GM23338 (cell line): ENCODE data around the gene NID2. TPM values are rescaled to one million over a fixed set of nuclear protein-coding genes. Genes with fewer than 3 reads are reported as not detected.

ENCODE experiments used
- ATAC-seq: fragments of 200-7000 bp; cut with Tn5 transposase; 3 replicates; pipeline ENCODE4 v1.9.1; 2020
- DNase-seq: peaks from one replicate; pipeline ENCODE4 v3.0.0-alpha.2; 2015; ENCODE audit warnings: low spot score
- H2AFZ ChIP-seq: fragments of 200-600 bp; sonication (generic); 2 replicates; pipeline ENCODE4 v1.8.0; 2016; ENCODE audit warnings: antibody characterized with exemption, mild to moderate bottlenecking, moderate library complexity
- H3F3A ChIP-seq: fragments of 200-600 bp; sonication (generic); replicated peaks from 2 replicates; pipeline ENCODE4 v1.8.0; 2017; ENCODE audit warnings: antibody characterized with exemption, mixed run types, low read depth
- H3K27ac ChIP-seq: fragments of 200-600 bp; sonication (generic); 2 replicates; pipeline ENCODE4 v1.6.1; 2016; ENCODE audit warnings: low read depth
- H3K27me3 ChIP-seq: fragments of 200-600 bp; sonication (generic); 2 replicates; pipeline ENCODE4 v1.8.0; 2016; ENCODE audit warnings: mild to moderate bottlenecking, mixed run types, moderate library complexity; ENCODE audit not compliant: insufficient read depth
- H3K36me3 ChIP-seq: fragments of 200-600 bp; sonication (generic); 2 replicates; pipeline ENCODE4 v1.8.0; 2016; ENCODE audit warnings: mild to moderate bottlenecking; ENCODE audit not compliant: insufficient read depth
- H3K4me1 ChIP-seq: fragments of 200-600 bp; sonication (generic); 2 replicates; pipeline ENCODE4 v1.8.0; 2016; ENCODE audit warnings: mild to moderate bottlenecking, moderate library complexity; ENCODE audit not compliant: insufficient read depth
- H3K4me2 ChIP-seq: fragments of 200-600 bp; sonication (generic); 2 replicates; pipeline ENCODE4 v1.7.1; 2017; ENCODE audit warnings: mixed run types
- H3K4me3 ChIP-seq: fragments of 200-600 bp; sonication (generic); 2 replicates; pipeline ENCODE4 v1.6.1; 2016; ENCODE audit warnings: mixed run types
- H3K79me2 ChIP-seq: fragments of 200-600 bp; sonication (generic); replicated peaks from 2 replicates; pipeline ENCODE4 v1.8.0; 2017; ENCODE audit warnings: mild to moderate bottlenecking; ENCODE audit not compliant: insufficient read depth
- H3K9me2 ChIP-seq: fragments of 200-600 bp; sonication (generic); 2 replicates; pipeline ENCODE4 v1.8.0; 2017; ENCODE audit not compliant: insufficient read depth
- H4K20me1 ChIP-seq: fragments of 200-600 bp; sonication (generic); replicated peaks from 2 replicates; pipeline ENCODE4 v1.8.0; 2017; ENCODE audit warnings: mild to moderate bottlenecking; ENCODE audit not compliant: insufficient read depth
- H3K27ac Mint-ChIP-seq: 2 replicates; pipeline ENCODE4 v1.8.0; 2020; ENCODE audit warnings: inconsistent platforms, mild to moderate bottlenecking, moderate library complexity, mixed read lengths
- H3K27me3 Mint-ChIP-seq: 3 replicates; pipeline ENCODE4 v1.8.0; 2022; ENCODE audit warnings: low read depth, mild to moderate bottlenecking, moderate library complexity, mixed read lengths, inconsistent platforms; ENCODE audit not compliant: insufficient read depth, poor library complexity
- H3K36me3 Mint-ChIP-seq: 3 replicates; pipeline ENCODE4 v1.8.0; 2021; ENCODE audit warnings: low read depth, mild to moderate bottlenecking, inconsistent platforms, moderate library complexity, mixed read lengths
- H3K4me1 Mint-ChIP-seq: 3 replicates; pipeline ENCODE4 v1.8.0; 2020; ENCODE audit warnings: mild to moderate bottlenecking, inconsistent platforms, mixed read lengths
- H3K4me3 Mint-ChIP-seq: 3 replicates; pipeline ENCODE4 v1.8.0; 2021; ENCODE audit warnings: moderate library complexity, mild to moderate bottlenecking, inconsistent platforms, mixed read lengths
- H3K9me3 Mint-ChIP-seq: 3 replicates; pipeline ENCODE4 v1.8.0; 2020; ENCODE audit warnings: moderate library complexity, mild to moderate bottlenecking, inconsistent platforms, mixed read lengths
- CREB1 ChIP-seq: fragments of 250-450 bp; sonication (Bioruptor Pico); IDR thresholded peaks from 2 replicates; pipeline ENCODE4 v1.5.0; 2020; ENCODE audit warnings: low read depth, mild to moderate bottlenecking, moderate library complexity
- NANOG ChIP-seq: IDR thresholded peaks from 2 replicates; pipeline ENCODE4 v1.6.1; 2016; ENCODE audit warnings: antibody characterized with exemption, borderline replicate concordance
- STAT1 ChIP-seq: IDR thresholded peaks from one replicate; pipeline ENCODE4 v1.6.1; 2016; ENCODE audit warnings: antibody characterized with exemption; ENCODE audit not compliant: unreplicated experiment
- ZNF114 ChIP-seq: fragments of 250-450 bp; sonication (Bioruptor Pico); IDR thresholded peaks from 2 replicates; pipeline ENCODE4 v1.5.0; 2020; ENCODE audit warnings: mild to moderate bottlenecking, moderate library complexity
- ZNF331 ChIP-seq: fragments of 250-450 bp; sonication (Bioruptor Pico); IDR thresholded peaks from 2 replicates; pipeline ENCODE4 v1.5.0; 2020; ENCODE audit warnings: low read depth, mild to moderate bottlenecking, moderate library complexity
- polyA plus RNA-seq: library from polyadenylated mRNA; unstranded; fragments of >200 nt; fragmentation: Nextera tagmentation; extraction: Ambion mirVana; gene quantifications from 2 replicates; pipeline ENCODE4 v1.2.1, GENCODE V29; 2016
- total RNA-seq: library from RNA; depleted of rRNA; stranded (reverse); fragments of >200 nt; shearing (Covaris generic); gene quantifications from 2 replicates; pipeline ENCODE4 v1.2.3, GENCODE V29; 2014
- TF ChIP-seq, protein P1 (sequence below), 2 experiments: fragments of 200-600 bp in 1 of 2; sonication (generic) in 1 of 2; conservative IDR thresholded peaks; 2 replicates each; pipeline versions ENCODE4 v1.5.1 to v1.6.1; 2016 to 2017; ENCODE audit warnings: antibody characterized with exemption in 2 of 2, low read depth in 2 of 2, mild to moderate bottlenecking in 2 of 2, moderate library complexity in 1 of 2
- TF ChIP-seq, protein P2 (sequence below): fragments of 250-450 bp; sonication (Bioruptor Pico); IDR thresholded peaks from 2 replicates; pipeline ENCODE4 v1.5.0; 2020; ENCODE audit warnings: mild to moderate bottlenecking, moderate library complexity
- TF ChIP-seq, protein P3 (sequence below): IDR thresholded peaks from 2 replicates; pipeline ENCODE4 v1.6.1; 2016; ENCODE audit warnings: antibody characterized with exemption
- TF ChIP-seq, protein P4 (sequence below): IDR thresholded peaks from one replicate; pipeline ENCODE4 v1.6.1; 2018; ENCODE audit warnings: antibody characterized with exemption; ENCODE audit not compliant: unreplicated experiment

NID2 gene
- total and polyA plus RNA-seq, 2 experiments from 2014 or later, result 4.3 to 10.4 TPM

DNA sequence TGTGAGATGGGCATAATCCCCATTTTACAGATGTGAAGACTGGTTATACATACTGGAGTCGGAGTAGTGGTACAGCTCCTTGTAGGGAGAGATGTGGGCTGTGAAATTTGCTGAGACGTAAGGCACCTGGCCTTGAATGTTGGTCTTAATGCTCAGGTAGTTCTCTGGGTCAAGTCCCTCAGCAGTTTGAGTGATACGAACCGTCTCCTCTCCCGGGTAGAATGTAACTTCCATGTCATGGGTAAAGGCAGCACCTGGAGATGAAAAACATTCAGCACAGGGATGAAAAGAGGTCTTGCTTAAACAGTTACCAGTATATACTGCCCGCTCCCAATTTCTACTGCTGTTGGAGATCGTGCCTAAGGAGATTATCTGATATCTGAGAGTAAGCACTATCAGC is 28.3 kb downstream of the NID2 start (continued):
- TF ChIP-seq, protein P1, sequence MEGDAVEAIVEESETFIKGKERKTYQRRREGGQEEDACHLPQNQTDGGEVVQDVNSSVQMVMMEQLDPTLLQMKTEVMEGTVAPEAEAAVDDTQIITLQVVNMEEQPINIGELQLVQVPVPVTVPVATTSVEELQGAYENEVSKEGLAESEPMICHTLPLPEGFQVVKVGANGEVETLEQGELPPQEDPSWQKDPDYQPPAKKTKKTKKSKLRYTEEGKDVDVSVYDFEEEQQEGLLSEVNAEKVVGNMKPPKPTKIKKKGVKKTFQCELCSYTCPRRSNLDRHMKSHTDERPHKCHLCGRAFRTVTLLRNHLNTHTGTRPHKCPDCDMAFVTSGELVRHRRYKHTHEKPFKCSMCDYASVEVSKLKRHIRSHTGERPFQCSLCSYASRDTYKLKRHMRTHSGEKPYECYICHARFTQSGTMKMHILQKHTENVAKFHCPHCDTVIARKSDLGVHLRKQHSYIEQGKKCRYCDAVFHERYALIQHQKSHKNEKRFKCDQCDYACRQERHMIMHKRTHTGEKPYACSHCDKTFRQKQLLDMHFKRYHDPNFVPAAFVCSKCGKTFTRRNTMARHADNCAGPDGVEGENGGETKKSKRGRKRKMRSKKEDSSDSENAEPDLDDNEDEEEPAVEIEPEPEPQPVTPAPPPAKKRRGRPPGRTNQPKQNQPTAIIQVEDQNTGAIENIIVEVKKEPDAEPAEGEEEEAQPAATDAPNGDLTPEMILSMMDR (conservative IDR thresholded peaks at IDR 0.05; ENCODE audit: low read depth in 2 of 2), result no peak
- TF ChIP-seq STAT1, result no peak
- no peak for TF ChIP-seq ZNF331 (CRISPR knock-in tag)
- no peak for TF ChIP-seq CREB1 (CRISPR knock-in tag)

DNA sequence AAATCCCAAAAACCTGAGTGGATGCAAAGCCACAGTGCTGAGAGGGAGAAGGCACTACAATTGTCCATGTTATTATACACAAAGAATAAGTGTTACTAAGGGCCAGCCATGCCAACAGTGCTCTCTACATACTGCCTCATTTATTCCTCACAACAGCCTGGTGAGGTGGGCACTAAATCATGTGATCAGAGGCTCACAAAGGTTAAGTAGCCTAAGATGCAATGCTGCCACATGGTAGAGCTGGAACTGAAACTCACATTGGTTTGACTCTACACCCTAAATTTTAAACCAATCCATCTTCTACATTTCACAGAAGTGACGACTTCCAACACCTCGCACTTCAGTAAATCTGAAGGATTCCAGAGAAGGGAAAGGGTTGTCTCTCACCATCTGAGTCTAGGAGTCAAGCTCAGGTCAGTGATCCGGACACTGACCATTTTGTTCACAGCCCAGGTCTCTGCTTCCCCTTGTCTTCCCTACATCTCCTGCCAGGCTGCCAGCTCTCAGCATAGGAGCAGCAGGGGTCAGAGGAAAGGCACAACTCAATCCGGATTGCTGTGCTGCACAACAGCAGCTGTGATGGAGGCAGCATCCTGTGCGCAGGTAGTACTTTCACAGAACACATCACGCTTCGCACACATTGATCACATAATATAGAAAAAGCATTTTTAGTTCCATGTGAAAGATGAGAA is 29.6 kb downstream of the NID2 start:
- H2AFZ ChIP-seq, result no peak overlapping the region
- H3K4me3 ChIP-seq, result no peak overlapping the region
- Mint-ChIP-seq H3K27me3 (peaks cover 3% of the 10 kb centered on the region), H3K27ac (no peak overlapping the region), H3K9me3 (no peaks in the 10 kb centered on the region; the same call in 2 of the 3 replicates), H3K4me3 (no peak overlapping the region), H3K4me1 (peaks cover 2% of the 10 kb centered on the region), H3K36me3 (no peaks in the 10 kb centered on the region)
- no peaks in the 10 kb centered on the region for H4K20me1 ChIP-seq
- no peak overlapping the region for H3K27ac ChIP-seq
- DNase-seq, result no peak
- no peaks in the 10 kb centered on the region for H3K36me3 ChIP-seq
- no peak for ATAC-seq
- H3K79me2 ChIP-seq, result no peaks in the 10 kb centered on the region
- H3K4me1 ChIP-seq, result no peaks in the 10 kb centered on the region
- H3F3A ChIP-seq, result no peaks in the 10 kb centered on the region
- no peak overlapping the region for H3K4me2 ChIP-seq
- no peaks in the 10 kb centered on the region for H3K9me2 ChIP-seq
- H3K27me3 ChIP-seq, result no peaks in the 10 kb centered on the region
- TF ChIP-seq, protein P2, sequence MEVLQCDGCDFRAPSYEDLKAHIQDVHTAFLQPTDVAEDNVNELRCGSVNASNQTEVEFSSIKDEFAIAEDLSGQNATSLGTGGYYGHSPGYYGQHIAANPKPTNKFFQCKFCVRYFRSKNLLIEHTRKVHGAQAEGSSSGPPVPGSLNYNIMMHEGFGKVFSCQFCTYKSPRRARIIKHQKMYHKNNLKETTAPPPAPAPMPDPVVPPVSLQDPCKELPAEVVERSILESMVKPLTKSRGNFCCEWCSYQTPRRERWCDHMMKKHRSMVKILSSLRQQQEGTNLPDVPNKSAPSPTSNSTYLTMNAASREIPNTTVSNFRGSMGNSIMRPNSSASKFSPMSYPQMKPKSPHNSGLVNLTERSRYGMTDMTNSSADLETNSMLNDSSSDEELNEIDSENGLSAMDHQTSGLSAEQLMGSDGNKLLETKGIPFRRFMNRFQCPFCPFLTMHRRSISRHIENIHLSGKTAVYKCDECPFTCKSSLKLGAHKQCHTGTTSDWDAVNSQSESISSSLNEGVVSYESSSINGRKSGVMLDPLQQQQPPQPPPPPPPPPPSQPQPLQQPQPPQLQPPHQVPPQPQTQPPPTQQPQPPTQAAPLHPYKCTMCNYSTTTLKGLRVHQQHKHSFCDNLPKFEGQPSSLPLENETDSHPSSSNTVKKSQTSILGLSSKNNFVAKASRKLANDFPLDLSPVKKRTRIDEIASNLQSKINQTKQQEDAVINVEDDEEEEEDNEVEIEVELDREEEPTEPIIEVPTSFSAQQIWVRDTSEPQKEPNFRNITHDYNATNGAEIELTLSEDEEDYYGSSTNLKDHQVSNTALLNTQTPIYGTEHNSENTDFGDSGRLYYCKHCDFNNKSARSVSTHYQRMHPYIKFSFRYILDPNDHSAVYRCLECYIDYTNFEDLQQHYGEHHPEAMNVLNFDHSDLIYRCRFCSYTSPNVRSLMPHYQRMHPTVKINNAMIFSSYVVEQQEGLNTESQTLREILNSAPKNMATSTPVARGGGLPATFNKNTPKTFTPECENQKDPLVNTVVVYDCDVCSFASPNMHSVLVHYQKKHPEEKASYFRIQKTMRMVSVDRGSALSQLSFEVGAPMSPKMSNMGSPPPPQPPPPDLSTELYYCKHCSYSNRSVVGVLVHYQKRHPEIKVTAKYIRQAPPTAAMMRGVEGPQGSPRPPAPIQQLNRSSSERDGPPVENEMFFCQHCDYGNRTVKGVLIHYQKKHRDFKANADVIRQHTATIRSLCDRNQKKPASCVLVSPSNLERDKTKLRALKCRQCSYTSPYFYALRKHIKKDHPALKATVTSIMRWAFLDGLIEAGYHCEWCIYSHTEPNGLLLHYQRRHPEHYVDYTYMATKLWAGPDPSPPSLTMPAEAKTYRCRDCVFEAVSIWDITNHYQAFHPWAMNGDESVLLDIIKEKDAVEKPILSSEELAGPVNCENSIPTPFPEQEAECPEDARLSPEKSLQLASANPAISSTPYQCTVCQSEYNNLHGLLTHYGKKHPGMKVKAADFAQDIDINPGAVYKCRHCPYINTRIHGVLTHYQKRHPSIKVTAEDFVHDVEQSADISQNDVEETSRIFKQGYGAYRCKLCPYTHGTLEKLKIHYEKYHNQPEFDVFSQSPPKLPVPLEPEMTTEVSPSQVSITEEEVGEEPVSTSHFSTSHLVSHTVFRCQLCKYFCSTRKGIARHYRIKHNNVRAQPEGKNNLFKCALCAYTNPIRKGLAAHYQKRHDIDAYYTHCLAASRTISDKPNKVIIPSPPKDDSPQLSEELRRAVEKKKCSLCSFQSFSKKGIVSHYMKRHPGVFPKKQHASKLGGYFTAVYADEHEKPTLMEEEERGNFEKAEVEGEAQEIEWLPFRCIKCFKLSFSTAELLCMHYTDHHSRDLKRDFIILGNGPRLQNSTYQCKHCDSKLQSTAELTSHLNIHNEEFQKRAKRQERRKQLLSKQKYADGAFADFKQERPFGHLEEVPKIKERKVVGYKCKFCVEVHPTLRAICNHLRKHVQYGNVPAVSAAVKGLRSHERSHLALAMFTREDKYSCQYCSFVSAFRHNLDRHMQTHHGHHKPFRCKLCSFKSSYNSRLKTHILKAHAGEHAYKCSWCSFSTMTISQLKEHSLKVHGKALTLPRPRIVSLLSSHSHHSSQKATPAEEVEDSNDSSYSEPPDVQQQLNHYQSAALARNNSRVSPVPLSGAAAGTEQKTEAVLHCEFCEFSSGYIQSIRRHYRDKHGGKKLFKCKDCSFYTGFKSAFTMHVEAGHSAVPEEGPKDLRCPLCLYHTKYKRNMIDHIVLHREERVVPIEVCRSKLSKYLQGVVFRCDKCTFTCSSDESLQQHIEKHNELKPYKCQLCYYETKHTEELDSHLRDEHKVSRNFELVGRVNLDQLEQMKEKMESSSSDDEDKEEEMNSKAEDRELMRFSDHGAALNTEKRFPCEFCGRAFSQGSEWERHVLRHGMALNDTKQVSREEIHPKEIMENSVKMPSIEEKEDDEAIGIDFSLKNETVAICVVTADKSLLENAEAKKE, result no peak
- TF ChIP-seq NANOG (no peak), ZNF331 (CRISPR knock-in tag) (no peak), ZNF114 (no peak), STAT1 (no peak)
- TF ChIP-seq, protein P3, sequence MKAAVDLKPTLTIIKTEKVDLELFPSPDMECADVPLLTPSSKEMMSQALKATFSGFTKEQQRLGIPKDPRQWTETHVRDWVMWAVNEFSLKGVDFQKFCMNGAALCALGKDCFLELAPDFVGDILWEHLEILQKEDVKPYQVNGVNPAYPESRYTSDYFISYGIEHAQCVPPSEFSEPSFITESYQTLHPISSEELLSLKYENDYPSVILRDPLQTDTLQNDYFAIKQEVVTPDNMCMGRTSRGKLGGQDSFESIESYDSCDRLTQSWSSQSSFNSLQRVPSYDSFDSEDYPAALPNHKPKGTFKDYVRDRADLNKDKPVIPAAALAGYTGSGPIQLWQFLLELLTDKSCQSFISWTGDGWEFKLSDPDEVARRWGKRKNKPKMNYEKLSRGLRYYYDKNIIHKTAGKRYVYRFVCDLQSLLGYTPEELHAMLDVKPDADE, result no peak
- TF ChIP-seq, protein P1 (conservative IDR thresholded peaks at IDR 0.05; ENCODE audit: low read depth in 2 of 2), result no peak
- TF ChIP-seq, protein P4, sequence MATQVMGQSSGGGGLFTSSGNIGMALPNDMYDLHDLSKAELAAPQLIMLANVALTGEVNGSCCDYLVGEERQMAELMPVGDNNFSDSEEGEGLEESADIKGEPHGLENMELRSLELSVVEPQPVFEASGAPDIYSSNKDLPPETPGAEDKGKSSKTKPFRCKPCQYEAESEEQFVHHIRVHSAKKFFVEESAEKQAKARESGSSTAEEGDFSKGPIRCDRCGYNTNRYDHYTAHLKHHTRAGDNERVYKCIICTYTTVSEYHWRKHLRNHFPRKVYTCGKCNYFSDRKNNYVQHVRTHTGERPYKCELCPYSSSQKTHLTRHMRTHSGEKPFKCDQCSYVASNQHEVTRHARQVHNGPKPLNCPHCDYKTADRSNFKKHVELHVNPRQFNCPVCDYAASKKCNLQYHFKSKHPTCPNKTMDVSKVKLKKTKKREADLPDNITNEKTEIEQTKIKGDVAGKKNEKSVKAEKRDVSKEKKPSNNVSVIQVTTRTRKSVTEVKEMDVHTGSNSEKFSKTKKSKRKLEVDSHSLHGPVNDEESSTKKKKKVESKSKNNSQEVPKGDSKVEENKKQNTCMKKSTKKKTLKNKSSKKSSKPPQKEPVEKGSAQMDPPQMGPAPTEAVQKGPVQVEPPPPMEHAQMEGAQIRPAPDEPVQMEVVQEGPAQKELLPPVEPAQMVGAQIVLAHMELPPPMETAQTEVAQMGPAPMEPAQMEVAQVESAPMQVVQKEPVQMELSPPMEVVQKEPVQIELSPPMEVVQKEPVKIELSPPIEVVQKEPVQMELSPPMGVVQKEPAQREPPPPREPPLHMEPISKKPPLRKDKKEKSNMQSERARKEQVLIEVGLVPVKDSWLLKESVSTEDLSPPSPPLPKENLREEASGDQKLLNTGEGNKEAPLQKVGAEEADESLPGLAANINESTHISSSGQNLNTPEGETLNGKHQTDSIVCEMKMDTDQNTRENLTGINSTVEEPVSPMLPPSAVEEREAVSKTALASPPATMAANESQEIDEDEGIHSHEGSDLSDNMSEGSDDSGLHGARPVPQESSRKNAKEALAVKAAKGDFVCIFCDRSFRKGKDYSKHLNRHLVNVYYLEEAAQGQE, result no peak
